Suprapubic skin (tissue), 4 donors: ENCODE results near the gene BOD1L2.

Source experiments
- CTCF ChIP-seq, 2 donors: fragments of 200-600 bp in 1 of 2; fragments of 450-650 bp in 1 of 2; sonication (generic) in 1 of 2; IDR thresholded peaks; one replicate each; pipeline ENCODE4 v1.5.1; 2016 to 2019; ENCODE audit warnings: antibody characterized with exemption in 2 of 2, mild to moderate bottlenecking in 1 of 2, moderate library complexity in 1 of 2
- EP300 ChIP-seq: sonication (generic); formaldehyde crosslinking; IDR thresholded peaks from one replicate; pipeline ENCODE4 v1.6.1; 2017; ENCODE audit warnings: antibody characterized with exemption
- POLR2AphosphoS5 ChIP-seq, 3 donors: sonication (generic); formaldehyde crosslinking; IDR thresholded peaks; one replicate each; pipeline ENCODE4 v1.6.1; 2017; ENCODE audit warnings: antibody characterized with exemption in 3 of 3

- TF ChIP-seq CTCF (IDR thresholded peaks at IDR 0.05) (no peak), EP300 (no peak), POLR2AphosphoS5 (IDR thresholded peaks at IDR 0.05) (no peak)
These were observed 15.8 kb upstream of the BOD1L2 start for GRCh38 chr18:57131101-57131500.
